ENCODE measurements around the gene MAST4. TPM values are rescaled to one million over a fixed set of nuclear protein-coding genes. Genes with fewer than 3 reads are reported as not detected.

The MAST4 gene
- total RNA-seq, 1 donor from 2014 or later: 55.2 TPM

GRCh38 chr5:66933066-66933465 is 336.9 kb downstream of the MAST4 start:
- no peak for TF ChIP-seq CTCF (IDR thresholded peaks at IDR 0.05)
- no peak for DNase-seq (ENCODE audit: low spot score in 2 of 2)
- no peak overlapping the region for H3K4me3 ChIP-seq
- intact Hi-C loops (cut with DNase I): no loop called here
- H3K27me3 ChIP-seq: no peaks in the 10 kb centered on the region
- no peaks in the 10 kb centered on the region for H3K36me3 ChIP-seq
- no peaks in the 10 kb centered on the region for H3K9me3 ChIP-seq
- no peak overlapping the region for H3K27ac ChIP-seq
- H3K4me1 ChIP-seq: no peaks in the 10 kb centered on the region

- intact Hi-C loops (cut with DNase I): no loop called here
- Histone ChIP-seq H3K4me1 (no peaks in the 10 kb centered on the region), H3K4me3 (no peak overlapping the region), H3K9me3 (no peaks in the 10 kb centered on the region), H3K27ac (no peak overlapping the region), H3K27me3 (no peaks in the 10 kb centered on the region), H3K36me3 (no peaks in the 10 kb centered on the region)
- no peak for DNase-seq (ENCODE audit: low spot score in 2 of 2)
- no peak for TF ChIP-seq CTCF (IDR thresholded peaks at IDR 0.05)
Measured at GRCh38 chr5:66939094-66939493, 342.9 kb downstream of the MAST4 start.

GRCh38 chr5:66945389-66946349 is 349.5 kb downstream of the MAST4 start:
- no peak for DNase-seq (ENCODE audit: low spot score in 2 of 2)
- H3K36me3 ChIP-seq: no peaks in the 10 kb centered on the region
- no peaks in the 10 kb centered on the region for H3K27me3 ChIP-seq
- no peaks in the 10 kb centered on the region for H3K4me1 ChIP-seq
- H3K4me3 ChIP-seq: no peak overlapping the region
- TF ChIP-seq CTCF (IDR thresholded peaks at IDR 0.05): no peak
- no peaks in the 10 kb centered on the region for H3K9me3 ChIP-seq
- no peak overlapping the region for H3K27ac ChIP-seq
- intact Hi-C loops (cut with DNase I): no loop called here

- H3K4me1 ChIP-seq: no peaks in the 10 kb centered on the region
- no peak for TF ChIP-seq CTCF (IDR thresholded peaks at IDR 0.05)
- H3K36me3 ChIP-seq: no peaks in the 10 kb centered on the region
- no peaks in the 10 kb centered on the region for H3K9me3 ChIP-seq
- no peak for DNase-seq (ENCODE audit: low spot score in 2 of 2)
- no peak overlapping the region for H3K4me3 ChIP-seq
- intact Hi-C loops (cut with DNase I): no loop called here
- no peaks in the 10 kb centered on the region for H3K27me3 ChIP-seq
- no peak overlapping the region for H3K27ac ChIP-seq
Measured at GRCh38 chr5:66947458-66947857, 351.3 kb downstream of the MAST4 start.

- DNase-seq (ENCODE audit: low spot score in 2 of 2): no peak
- TF ChIP-seq CTCF (IDR thresholded peaks at IDR 0.05): no peak
- Histone ChIP-seq H3K9me3 (no peaks in the 10 kb centered on the region), H3K4me3 (no peak overlapping the region), H3K36me3 (no peaks in the 10 kb centered on the region), H3K4me1 (no peaks in the 10 kb centered on the region), H3K27ac (no peak overlapping the region), H3K27me3 (no peaks in the 10 kb centered on the region)
- intact Hi-C loops (cut with DNase I): no loop called here
Measured at GRCh38 chr5:66949066-66949465, 352.9 kb downstream of the MAST4 start.
